Hematopoietic multipotent progenitor cell treated with erythropoietin and hydrocortisone succinate and interleukin-3 and kit ligand, for 15 days (in vitro differentiated cells): ENCODE measurements around the gene MYO18A.
"Not testable (repeated sequence)": the region's sequence is repeated elsewhere in the genome, so short reads cannot be mapped to it uniquely, and the experiment has no call there.

ENCODE experiments used
- DNase-seq: peaks from one replicate; pipeline ENCODE4 v3.0.0-alpha.2; 2015; ENCODE audit warnings: low spot score

Gene MYO18A

DNA sequence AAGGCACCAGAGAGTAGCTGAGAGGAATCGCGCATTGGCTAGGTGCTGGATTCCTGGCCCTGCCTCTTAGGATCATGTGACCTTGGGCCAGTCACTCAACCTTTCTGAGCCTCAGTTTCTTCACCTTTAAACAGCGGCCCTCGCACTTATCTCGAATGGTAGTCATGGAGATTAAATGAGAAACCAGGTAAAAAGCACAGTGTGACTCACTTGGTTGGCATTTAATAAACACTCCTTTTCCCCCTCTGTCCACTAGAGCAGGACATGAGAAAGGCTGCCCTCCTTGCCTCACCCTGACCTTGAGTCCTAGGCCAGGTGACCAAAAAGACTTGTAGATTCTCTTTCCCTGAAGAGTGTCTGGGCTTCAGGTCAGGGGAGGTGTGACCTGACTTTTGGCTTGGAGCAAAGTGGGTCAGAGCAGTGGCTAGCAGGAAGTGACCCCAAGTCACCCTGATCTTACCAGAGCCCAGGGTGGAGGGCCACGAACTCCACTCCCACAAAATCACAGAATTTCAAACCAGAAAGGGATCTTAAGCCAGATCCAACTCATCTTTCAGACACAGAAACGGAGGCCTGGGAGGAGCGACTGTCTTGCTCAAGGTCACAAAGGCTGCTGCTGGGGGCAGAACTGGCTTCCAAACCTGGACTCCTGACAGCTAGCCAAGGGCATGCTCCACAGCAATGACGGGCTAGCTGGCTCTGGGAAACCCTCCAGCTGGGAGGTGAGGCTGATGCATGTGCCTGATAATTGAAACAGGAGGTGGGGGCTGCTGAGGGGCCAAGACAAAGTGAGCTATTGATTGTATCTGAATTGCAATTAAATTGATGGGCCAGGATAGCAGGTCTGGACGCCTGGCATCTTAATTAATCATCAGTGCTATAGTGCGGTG lies 72.0 kb downstream of the MYO18A start:
- DNase-seq, result no peak

- DNase-seq, result no peak
Observed at GRCh38 chr17:29107084-29107483, 73.1 kb downstream of the MYO18A start.

DNA sequence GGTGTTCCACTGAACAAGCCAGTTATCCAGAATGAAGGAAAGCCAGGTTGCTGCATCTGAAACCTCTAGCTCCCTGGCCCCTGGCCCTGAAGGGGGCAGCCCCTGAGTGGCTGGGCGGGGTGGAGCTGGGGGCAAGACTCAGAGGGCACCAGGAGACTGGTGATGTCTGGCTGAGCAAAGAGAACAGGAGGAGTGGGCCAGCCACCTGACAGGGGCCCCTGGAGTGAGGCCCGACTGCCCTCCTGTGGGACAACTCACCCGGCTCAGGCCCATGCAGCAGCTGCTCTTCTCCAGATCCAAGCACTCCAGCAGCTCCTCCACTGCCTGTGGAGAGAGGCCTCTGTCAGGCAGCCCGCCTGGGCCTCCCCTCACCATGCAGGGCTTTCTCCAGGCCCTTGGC lies 76.9 kb downstream of the MYO18A start:
- no peak for DNase-seq

- DNase-seq, result no peak
Observed at GRCh38 chr17:29102741-29103181, 77.4 kb downstream of the MYO18A start.

GRCh38 chr17:29102046-29102445 lies 78.2 kb downstream of the MYO18A start:
- DNase-seq, result no peak

- no peak for DNase-seq
Observed at GRCh38 chr17:29100296-29100695, 79.9 kb downstream of the MYO18A start.

GRCh38 chr17:29099527-29099926 lies 80.7 kb downstream of the MYO18A start:
- DNase-seq, result no peak

GRCh38 chr17:29096094-29096493 lies 84.1 kb downstream of the MYO18A start:
- no peak for DNase-seq

DNA sequence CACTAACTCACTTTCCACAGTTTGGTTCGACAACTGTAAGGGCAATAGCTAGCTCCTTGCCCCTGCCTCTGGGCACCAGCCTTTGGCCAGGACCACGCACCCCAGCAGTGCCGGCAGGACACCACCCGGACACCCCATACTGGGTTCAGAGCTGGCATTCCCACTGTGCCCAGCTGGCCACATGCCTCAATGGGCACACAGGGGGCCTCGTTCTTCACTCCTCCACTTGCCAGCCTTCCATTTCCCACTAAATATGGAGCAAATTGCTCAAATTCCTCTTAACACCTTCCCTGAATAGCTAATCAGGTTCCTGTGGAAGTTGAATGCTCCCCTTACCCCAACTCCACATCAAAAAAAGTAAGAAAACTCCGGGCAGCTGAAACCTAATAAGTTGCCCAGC lies 84.8 kb downstream of the MYO18A start:
- DNase-seq, result no peak

- DNase-seq, result no peak
Observed at GRCh38 chr17:29094101-29094708, 86.0 kb downstream of the MYO18A start.

DNA sequence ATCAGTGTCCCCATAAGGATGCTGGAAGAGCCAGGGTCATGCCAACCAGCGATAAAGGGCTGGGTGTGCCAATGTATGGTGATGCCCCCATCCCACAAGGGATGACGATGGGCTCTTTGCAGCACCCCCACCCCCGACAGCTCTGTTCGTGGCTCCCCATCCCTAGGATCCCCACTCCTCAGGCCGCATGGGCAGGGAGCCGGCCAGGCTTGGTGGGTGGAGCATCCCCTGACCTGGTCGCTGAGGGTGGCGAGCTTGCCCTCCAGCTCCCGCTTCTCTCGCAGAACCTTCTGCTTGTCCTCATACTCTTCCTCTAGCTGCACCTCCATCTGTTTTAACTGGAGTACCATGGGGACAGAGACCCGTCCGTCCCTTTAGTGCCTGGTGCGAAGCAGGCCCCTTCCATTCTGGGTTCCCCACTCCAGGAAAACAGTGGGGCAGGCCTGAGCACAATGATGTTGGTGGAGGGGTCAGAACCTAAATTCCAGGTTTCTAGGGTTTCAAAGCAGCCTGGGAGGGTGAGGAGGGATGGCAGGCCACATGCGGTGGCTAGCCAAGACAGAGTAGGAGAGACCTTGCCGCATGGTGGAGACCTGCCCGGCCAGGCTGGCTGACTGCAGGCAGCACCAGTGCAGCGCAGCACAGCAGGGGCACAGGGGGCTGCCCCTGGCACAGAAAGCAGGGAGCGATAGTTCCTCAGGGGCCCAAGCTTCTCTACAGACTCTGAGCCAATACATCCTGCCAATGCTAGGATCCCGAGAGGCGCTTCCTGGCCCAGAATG lies 86.9 kb downstream of the MYO18A start:
- no peak for DNase-seq

DNA sequence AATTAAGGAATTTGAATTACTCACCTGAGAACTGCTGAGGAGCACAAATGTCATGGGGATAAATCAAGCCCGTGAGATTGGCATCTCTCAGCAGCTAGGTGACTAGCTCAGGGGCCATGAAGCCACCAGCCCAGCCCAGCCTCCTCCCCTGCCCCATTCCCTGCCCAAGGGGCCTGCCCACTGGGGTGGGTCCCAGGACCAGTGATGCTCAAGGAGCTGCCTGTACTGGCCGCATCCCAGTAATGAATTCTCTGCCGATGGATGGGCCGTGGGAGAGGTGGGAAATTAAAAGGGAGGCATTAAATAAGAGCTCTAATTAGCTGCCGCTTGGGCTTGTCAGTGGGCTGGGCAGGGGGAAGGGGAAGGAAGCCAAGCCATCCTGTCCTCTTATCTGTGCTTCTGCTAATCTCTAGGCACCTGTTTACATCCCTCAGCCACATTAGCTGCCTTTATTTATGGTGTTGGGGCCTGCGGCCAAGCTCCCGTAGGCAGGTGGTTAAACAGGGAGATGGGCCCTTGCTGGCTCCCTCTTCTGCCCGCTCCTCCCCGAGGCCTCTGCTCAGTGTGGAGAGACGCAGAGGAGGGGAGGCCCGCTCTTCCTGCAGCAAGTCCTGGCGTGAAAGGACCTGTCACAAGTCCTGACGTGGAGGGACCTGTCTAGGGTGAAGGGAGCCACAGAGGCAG lies 88.5 kb downstream of the MYO18A start:
- no peak for DNase-seq

- no peak for DNase-seq
Observed at GRCh38 chr17:29090750-29091605, 89.2 kb downstream of the MYO18A start.

DNA sequence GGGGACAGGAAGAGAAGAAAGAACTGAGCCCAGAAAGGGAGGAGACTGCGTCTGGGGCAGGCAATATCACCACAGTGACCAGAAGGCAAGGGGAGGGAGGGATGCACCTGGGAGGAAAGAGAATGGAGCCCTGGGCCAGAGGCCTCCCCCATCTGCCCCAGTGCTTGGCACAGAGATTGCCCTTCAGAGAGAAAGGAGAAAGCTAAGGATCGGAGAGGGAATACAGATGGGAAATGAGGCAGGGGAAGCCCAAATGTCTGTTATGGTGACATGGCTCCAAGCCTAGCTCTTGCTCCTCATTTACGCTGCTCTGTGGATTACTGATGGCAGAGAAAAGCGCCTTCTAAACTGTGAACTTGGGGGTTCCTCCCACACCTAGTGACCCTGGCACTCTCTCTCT lies 90.1 kb downstream of the MYO18A start:
- no peak for DNase-seq

DNA sequence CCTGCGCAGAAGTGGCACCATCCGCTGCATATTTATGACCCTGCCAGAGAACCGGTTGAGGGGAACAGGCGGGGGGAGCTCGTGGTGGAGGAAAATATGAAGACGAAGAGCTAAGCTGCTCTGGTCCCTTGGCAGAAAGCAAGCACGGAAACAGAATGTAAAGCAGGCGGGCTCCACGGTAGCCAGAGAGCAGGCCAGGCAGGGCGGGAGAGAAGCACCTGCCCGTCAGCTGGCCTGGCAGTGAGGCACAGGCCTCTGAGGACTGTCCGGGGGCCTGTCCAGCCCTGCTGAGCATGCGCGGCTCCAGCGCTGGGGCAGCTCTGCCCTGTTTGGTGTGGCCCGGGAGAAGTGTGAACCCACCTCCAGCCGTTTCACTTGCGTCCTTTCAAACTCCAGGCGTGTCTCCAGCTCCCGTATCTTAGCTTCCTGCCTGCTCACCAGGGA lies 90.6 kb downstream of the MYO18A start:
- no peak for DNase-seq

GRCh38 chr17:29088782-29089181 lies 91.4 kb downstream of the MYO18A start:
- not testable (repeated sequence) for DNase-seq

DNA sequence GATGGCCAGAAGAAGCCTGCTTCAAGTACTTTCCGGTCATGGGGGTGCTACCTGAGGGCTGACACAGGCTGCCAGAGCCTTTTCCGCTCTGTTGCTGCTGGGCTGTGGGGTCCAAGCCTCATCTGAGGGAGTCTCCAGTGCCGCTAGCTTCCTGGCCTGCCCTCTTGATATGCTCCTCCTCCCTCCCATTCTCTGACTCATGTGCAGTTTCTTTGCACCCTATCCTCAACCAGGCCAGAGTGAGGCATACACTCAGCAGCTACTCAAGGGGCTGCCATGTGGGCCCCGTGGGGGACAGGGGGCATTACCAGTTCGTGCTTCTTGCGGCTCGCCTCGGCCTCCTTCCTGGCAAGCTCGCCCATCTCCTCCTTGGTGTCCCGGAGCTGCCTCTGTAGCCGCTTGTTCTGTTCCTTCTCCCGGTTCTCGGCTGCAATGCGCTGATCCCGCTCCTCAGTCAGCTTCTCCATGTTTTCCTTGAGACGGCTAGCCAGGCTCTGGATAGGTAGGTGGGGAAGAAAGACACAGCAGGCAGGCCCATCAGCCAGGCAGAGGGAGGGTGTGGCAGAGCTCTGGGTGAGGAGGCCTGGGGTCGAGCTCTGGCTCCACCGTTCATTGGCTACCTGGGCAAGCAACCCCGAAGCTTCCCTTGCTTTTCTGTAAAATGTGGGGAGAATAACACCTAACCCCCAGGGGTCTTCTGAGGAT lies 93.4 kb downstream of the MYO18A start:
- no peak for DNase-seq

- no peak for DNase-seq
Observed at GRCh38 chr17:29085223-29085622, 95.0 kb downstream of the MYO18A start.

DNA sequence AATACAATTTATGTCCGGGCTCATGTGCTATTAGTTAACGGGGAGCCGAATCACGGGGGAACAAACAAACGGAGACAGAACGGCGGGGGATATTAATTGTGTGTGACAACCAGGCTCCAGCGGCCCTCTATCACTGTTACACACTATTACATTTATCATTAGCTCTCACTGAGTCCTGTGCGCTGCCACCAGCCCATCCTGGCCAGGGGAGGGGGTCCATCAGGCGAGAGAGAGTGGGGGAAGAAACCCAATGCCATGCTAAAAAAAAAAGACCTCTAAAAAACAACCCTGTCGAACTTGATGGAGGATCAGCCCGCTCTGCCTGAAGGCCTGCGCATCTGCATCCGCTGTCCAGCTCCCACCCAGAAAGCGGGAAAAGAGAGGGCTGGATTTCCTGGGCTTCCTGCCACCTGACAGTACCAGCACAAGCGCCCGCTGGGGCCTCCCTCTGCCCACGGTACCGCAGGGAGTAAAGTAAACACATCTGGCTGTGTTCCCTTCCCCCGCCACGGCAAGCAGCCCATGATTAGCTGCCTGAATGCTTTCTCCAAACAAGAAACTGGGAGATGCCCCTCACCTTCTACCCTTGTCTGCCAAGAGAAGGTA lies 95.6 kb downstream of the MYO18A start:
- no peak for DNase-seq

DNA sequence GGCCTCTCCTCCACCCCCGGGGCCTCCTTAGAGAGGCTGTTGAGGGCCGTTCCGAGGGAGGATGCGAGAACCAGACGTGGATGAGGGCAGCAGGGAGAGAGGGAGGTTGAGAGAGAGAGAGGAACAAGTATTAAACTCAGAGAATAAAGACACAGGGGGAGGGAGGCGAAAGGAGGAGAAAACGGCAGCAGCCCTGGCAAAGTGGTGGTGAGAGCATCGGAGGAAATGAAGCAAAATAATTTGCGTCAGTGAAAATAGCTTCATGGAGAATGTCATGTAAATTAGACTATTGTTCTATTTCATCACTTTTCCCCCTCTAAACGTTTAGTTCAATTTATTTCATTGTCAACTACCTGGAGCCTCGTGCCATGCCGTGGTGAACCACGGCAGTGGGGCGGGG lies 99.2 kb downstream of the MYO18A start:
- DNase-seq, result no peak
